DMS153 treated with DMSO at 0.1 percent for 48 hours (cell line): Measurements from ENCODE around the gene PKNOX2.

Experiments used
- DNase-seq: peaks from one replicate; lab custom pipeline; 2025; ENCODE audit not compliant: unreplicated experiment; lab: John Stamatoyannopoulos, UW

The PKNOX2 gene

GRCh38 chr11:125373426-125374391 is 209.2 kb downstream of the PKNOX2 start:
- DNase-seq: no peak

GRCh38 chr11:125374398-125374797 is 209.8 kb downstream of the PKNOX2 start:
- DNase-seq: no peak

DNA sequence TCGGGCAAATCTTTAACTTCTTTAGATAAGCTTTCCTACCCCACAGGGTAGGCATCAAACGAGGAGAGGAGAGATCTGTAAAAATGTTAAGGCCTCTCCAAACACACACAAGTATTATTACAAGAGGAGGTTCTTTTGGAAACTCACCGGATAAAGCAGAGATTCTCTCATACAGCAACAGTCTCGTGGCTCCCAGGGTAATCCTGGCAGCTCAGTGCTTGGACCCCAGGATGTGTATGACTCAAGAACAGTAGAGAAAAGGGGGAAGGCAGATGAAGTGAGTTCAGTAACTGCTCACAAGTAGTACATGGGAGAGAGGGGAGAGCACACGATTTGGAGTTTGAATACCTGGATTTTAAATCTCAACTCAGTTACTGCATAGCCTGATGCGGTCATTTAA is 210.6 kb downstream of the PKNOX2 start:
- DNase-seq: no peak

GRCh38 chr11:125376117-125376516 is 211.6 kb downstream of the PKNOX2 start:
- no peak for DNase-seq

DNA sequence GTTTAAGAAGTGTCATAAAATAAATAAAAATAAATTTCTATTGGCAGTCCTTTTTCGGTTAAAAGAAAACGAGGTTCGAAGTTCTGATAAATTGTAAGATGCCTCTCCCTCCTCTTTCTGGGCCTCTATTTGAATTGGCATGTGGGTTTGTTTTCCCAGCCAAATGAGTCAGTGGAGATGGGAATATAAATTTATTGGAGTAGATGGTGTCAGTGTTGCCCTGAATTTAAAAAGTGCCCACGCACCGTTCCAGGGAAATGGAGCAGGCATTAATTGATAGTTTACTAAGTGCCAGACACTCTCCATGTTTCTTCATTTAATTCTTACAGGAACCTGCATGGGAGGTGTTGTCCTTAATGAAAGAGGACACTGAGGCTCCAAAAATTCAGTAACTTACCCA is 212.3 kb downstream of the PKNOX2 start:
- DNase-seq: no peak

DNA sequence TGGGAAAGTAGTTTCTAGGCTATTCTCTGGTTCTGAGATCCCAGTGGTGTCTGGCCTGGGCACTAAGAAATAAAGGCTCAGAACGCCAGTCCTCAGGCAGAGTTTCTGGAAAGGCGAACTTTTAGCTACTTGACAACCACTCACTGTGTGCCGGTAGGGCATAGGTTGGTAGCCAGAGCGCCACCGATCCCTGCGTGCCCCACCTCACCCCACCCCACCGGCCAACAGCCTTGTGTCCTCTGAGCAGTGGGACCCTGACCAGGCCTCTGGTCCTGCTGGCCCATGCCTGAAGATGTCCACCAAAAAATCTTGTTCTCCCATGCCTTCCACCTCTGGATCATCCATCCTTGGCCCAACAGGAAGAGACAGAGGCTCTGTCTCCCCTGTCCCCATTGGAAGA is 213.5 kb downstream of the PKNOX2 start:
- no peak for DNase-seq

DNA sequence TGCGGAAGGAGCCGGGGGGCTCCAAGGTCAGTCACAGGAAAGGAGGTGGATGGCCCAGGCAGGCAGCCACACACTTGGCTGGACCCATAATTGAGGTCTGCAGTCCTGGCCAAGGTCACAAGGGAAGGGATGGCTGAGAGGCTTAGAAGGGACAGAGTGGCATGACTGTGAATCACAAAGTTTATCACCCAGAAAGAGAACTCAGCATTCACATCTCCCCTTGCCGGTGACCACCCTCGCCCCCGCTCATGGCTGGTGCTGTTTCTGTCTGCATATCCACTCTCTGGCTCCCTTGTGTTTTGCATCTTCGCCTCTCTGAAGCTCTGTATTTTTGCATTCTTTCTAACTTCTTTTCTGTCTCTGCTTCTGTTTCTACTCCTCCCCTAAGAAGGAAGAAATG is 214.0 kb downstream of the PKNOX2 start:
- no peak for DNase-seq

DNA sequence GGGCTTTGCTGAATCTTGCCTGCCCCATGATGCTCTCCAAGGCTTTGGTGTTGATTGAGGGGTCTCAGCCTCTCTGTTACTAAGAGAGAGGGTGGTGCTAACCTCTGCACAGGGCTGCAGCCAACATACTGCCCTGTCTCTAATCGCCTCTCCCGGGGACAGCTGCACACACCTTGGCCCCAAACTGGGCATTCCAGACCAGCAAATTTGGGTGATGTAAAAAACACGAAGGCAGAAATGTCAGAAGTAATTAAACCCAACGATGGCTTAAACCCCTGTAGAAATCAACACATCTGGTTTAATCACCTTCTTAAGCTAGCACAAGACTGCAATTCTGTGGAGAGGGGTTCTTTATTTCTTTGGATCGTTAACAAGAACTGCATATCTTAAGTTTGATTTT is 215.0 kb downstream of the PKNOX2 start:
- DNase-seq: no peak

DNA sequence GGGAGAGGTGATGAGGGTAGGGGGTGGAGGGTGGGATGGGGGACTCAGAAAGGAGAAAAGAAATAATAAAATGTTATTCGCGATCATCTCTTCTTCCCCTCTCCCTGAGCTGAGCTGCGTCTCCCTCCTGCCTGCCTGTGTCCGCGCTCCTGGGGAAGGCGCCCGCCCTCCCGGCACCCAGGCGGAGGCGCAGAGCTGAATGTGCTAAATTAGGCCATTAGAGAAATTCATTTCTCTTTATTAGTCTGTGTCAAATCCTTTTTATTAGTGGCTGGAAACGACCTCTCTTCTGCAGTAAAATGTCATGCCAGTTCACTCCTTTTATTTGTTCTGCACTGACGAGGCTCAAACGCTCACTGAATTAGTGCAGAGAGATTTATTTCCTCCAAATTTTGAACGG is 215.4 kb downstream of the PKNOX2 start:
- DNase-seq: no peak

DNA sequence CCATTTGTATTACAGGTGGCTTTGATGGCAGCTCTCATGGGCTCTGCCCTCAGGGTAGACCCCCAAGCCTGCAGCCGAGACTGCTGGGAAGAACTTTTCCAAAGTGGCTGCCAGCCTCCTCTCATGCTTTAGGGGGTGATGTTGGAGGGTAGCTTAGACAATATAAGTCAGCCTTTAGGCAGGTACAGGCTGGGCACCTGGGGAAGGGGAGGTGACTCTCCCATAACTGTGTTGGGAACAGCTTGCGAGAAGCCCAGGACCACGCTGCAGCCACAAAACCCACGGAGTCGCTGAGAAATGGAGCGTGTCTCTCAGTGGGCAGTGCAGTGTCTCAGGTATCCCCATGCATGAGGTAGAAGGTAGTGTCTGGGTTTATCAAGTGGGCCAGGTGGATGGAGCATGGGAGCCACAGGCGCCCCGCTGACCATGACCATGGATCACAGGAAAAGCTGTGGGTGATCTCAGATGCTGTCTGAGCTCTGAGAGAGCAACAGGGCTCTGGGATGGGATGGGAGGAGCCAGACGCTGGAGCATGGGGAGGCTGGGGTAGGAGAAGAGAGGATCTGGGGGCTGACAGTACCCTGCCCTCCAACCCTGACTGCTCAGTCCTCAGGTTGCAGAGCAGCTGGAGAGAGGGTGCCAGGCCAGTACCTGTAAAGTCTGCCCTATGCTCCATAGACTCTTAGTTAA is 216.3 kb downstream of the PKNOX2 start:
- DNase-seq: no peak

DNA sequence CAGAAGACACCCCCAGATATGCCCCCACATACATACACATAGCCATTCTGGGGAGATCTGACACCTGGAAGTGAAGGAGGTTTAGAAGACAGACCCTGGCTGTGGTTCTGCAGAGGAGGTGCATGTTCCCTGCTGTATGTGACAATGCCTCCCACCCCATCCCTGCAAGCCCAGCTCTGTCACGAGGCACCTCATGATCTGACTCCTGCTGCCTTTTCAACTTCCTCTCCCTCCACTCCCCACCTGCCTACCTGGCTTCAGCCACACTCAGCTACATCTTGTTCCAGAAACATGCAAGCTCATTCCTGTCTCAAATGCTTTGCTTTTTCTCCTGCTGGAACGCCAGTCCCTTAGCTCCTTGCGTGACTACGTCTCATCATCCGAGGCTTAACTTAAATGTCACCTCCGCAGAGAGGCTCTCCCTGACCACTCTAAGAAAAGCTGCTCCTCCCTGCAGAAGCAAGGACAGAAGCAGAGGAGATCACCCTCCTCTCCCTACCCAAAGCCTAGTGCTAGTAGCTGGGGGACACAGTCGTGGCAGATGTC is 217.0 kb downstream of the PKNOX2 start:
- DNase-seq: no peak

DNA sequence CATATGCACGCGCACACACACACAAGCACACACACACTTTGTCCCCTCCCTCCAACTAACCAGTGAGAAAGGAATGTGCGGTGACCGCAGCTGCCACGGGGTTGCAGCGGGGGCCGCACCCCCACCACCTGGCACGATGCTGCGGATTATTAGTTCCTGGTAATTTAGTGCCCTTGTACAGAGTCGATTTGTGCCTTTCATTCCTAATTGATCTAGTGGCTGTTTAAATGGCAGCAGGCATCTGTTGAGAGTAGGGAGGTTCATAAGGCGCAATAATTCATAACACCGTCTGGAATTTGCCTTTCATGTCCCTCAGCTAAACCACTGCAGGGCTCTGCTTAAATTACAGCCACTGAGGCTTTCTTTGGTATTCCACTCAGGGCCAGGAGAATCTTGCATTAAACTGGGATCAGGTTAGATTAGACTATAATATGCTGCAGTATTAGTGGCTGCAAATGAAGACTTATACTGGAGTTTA is 217.8 kb downstream of the PKNOX2 start:
- DNase-seq: no peak

DNA sequence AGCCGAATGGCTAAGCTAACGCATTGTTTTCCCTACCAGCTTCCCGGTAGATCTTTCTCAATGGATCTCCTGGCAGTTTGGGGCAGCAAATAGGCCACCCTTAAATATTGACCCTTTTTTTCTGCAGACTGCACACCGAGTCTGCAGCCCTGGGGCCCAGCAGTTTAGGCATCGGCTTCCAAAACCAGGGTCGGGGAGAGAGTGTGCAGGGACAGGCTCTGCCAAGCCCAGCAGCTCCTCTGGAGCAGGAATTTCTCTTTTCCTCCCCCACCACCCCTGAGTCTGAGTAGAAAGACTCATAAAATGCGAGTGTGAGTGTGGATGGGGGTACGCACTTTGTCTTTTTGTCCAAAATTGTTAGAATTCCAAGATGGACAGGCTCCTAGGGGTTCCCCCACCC is 218.3 kb downstream of the PKNOX2 start:
- no peak for DNase-seq

DNA sequence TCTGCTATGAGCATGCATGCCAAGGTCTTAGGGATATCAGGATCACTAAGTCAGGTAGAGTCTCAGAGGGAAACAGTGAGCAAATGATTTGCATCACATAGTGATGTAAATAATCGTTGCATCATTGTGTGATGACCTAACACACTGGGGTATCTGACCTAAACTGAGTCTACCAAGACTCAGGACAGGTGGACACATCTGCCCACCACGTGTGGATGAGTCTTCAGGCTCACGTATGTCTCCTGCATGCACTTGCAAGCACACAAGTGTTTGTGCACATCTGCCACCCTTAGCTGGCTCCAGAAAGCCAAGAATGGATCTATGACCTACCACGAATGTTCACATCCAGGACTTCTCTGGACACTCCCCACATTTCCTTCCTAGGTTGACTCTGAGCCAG is 220.3 kb downstream of the PKNOX2 start:
- DNase-seq: no peak

- DNase-seq: no peak
These were observed 223.3 kb downstream of the PKNOX2 start for GRCh38 chr11:125387901-125388300.

- DNase-seq: no peak
These were observed 224.1 kb downstream of the PKNOX2 start for GRCh38 chr11:125388611-125389010.

GRCh38 chr11:125389339-125390166 is 225.0 kb downstream of the PKNOX2 start:
- DNase-seq: no peak

- DNase-seq: no peak
These were observed 226.4 kb downstream of the PKNOX2 start for GRCh38 chr11:125390946-125391345.

DNA sequence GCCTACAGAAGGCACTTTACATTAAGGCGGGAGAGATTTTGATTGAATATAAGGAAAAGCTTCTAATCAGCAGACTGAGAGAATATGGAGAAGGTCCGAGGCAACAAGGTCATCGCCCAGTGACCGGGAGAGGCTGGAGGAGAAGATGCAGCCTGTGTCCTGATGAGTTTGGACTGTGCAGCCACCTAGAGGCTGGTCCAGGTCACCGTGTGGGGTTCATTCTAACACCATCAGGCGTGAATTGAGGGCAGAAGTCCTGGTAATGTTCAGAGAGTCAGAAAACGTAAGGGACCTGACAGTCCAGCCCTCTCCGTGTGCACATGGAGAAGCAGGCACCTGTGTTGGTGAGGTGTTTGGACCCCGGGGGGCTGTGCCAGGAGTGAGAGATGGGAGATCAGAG is 228.8 kb downstream of the PKNOX2 start:
- no peak for DNase-seq

- no peak for DNase-seq
These were observed 229.7 kb downstream of the PKNOX2 start for GRCh38 chr11:125394296-125394695.

GRCh38 chr11:125397421-125397820 is 232.9 kb downstream of the PKNOX2 start:
- DNase-seq: no peak
